GM21717 (cell line): Measurements from ENCODE around the gene FFAR2.
"Not testable (repeated sequence)": the region's sequence is repeated elsewhere in the genome, so short reads cannot be mapped to it uniquely, and the experiment has no call there.

Experiments
- ATAC-seq: cut with Tn5 transposase; IDR thresholded peaks from one replicate; pipeline ENCODE4 v1.9.1; 2021; ENCODE audit warnings: mild to moderate bottlenecking, moderate library complexity; ENCODE audit not compliant: unreplicated experiment

The FFAR2 gene

DNA sequence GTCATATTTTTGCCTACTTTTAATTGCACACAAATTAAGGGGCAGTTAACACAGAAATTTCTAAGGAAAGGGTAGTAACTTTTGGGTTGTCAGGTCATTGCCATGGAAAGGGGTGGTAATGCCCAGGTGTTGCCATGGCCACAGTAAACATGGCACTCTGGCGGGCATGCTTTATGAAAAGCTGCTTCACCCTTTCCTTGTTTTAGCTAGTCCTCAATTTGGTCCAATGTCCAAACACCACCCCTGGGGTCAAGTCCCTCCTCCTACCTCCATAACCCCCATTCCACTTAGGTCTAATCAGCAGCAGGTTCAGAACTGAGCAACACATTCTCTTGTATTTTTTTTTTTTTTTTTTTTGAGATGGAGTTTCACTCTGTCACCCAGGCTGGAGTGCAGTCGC is 6.6 kb downstream of the FFAR2 start:
- ATAC-seq: no peak

- no peak for ATAC-seq
Observed at GRCh38 chr19:35455616-35456201, 7.7 kb downstream of the FFAR2 start.

DNA sequence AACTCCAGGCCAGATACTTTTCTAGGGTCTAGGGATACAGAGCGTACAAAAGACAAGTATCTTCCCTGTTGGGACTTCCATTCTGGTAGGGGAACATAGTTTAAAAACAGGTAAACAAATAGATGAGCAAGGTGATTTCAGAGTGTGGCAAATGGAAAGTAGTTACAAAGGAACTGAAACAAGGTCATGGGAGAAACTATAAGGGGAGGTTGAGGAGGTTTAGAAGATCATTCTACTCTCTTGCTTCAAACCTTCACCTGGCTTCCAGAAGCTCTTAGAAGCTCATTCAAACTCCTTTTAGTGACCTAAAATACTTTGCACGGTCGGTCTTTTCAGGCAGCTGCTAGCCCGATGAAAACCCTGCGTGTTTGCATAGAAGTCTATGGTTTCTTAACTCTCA is 9.1 kb downstream of the FFAR2 start:
- no peak for ATAC-seq

GRCh38 chr19:35458192-35458591 is 10.1 kb downstream of the FFAR2 start:
- ATAC-seq: no peak

DNA sequence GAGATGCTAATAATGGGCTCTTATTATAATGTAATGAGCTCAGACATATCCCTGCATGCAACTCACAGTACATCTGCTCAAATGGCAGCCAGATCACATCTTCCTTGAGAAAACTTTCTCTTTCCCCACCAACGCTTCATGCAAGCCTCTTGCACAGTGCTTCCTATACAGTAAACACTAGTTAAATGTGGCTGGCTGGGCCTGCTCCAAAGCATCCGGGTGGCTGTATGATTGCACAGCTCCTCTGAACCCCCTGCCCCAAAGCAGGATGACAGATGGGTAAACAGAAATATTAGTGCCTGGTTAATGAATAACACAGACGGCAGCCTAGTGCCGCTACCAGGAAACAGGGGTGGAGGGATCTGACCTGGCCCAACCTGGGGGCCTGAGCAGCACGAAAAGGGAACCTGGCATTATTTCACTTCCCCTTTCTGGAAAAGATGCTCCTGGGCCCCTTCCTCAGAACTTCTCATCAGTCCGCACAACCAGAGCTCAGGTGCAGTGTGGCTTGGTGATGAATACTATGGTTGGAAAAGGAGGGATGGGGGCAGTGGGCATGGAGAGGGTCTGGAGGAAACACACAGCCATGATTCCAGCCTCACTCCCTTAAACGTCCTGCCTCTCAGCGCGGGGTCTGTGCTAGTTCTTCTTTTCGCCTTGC is 10.8 kb downstream of the FFAR2 start:
- ATAC-seq: peak; percentile 41

DNA sequence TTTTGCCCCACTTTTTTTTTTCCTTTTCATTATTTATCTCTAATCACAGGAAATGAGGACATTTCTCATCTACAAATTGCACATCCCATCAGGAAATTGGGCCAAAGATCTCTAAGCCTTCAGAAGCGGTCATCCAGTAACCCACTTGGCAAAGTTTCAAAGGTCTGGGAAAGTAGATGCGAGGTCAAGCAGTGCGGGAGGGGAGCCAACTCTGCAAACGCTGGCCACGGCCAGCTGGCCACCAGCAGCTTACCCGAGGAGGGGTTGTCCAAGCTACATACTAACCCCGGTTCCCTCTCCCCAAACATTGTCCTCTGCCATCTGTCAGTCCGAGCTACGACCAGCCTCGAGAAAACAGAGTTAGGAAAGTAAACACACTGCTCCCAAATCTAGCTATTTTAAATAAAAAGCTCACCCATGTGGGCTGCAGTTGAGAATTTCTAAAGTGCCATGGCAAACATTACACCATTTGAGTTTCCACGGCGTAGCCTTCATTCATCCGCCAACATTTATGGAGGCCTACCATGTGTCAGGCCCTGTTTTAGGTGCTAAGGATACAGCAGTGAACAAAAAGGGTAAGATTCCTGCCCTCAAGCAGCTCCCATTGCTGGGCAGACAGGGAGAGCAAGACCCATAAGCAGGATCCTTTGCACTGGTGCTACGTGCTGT is 11.5 kb downstream of the FFAR2 start:
- no peak for ATAC-seq

DNA sequence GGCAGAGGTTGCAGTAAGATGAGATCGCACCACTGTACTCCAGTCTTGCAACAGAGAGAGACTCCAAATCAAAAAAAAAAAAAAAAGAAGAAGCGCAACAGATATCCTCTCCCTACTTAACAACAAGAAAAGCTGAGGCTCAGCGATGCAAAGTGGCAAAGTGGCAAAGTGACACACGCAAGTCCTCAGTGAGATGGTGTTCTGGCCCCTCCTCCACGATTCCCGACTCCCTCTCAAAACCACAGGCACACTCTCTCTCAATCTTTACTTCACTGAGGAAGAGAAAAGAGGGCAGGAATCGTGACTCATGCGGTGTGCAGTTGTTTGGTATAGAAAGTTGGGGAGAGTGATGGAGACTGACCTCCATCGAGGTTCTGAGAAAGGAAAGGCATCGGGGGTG is 12.6 kb downstream of the FFAR2 start:
- ATAC-seq: no peak

- ATAC-seq: no peak
Observed at GRCh38 chr19:35461060-35461459, 13.0 kb downstream of the FFAR2 start.

DNA sequence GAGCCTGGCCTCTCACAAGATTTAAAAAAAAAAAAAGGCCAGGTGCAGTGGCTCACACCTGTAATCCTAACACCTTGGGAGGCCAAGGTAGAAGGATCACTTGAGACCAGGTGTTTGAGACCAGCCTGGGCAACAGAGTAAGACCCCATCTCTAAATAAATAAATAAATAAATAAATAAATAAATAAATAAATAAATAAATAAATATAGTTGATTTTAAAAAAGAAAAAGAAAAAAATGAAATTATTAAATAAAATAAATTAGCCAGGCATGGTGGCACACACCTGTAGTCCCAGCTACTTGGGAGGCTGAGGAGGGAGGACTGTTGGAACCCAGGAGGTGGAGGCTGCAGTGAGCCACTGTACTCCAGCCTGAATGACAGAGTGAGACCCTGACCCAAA is 13.7 kb downstream of the FFAR2 start:
- not testable (repeated sequence) for ATAC-seq

- ATAC-seq: peak; percentile 46
Observed at GRCh38 chr19:35462476-35462953, 14.5 kb downstream of the FFAR2 start.

GRCh38 chr19:35462956-35463355 is 14.9 kb downstream of the FFAR2 start:
- ATAC-seq: not testable (repeated sequence)

DNA sequence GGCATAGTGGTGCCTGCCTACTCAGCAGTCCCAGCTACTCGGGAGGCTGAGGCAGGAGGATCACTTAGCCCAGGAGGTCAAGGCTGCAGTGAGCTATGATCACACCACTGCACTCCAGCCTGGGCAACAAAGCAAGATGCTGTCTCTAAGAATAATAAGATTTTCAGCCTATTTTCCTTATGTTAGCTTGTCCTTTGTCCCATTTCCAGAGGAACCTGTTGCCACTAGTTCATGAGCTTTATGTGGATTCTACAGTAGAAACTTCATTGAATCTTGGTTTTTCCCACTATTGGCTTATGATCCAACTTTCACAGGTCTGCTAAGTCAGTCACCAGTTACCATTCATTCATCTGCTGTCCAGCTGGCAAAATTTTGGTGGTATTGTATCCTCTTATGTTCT is 18.2 kb downstream of the FFAR2 start:
- no peak for ATAC-seq

DNA sequence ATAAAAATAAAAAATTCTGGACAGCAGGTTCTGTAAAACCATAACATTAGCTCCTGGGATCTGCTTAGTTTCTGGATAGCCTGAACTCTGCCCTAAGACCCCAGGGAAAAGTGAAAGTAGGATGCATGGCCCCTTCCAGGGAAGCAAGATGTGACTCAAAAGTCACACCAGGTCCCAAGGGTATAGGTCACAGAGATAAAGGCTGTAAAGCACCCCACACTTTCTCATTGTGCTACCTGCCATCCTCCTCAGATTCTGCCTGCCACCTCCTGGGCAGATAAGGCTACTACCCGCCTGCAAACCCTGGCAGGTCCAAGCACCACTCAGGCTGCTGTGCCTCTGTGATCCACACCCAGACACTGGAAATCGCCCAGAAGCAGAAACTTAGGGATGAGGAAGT is 20.6 kb downstream of the FFAR2 start:
- ATAC-seq: no peak

DNA sequence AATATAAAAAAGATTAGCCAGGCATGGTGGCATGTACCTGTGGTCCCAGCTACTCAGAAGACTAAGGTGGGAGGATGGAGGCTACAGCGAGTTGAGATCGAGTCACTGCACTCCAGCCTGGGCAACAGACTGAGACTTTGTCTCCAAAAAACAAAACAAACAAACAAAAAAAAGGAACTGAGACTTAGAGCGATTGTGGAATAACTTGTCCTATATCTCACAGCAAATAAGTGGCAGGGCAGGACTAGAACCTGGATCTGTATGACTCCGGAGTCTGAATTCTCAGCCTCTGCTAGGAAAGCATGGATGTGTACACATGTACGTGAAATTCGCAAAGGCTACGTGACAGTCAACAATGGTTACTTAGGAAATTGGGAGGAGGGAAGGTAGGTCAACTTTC is 22.1 kb downstream of the FFAR2 start:
- ATAC-seq: no peak

GRCh38 chr19:35471075-35471474 is 23.0 kb downstream of the FFAR2 start:
- ATAC-seq: not testable (repeated sequence)

- ATAC-seq: no peak
Observed at GRCh38 chr19:35471946-35472345, 23.9 kb downstream of the FFAR2 start.

- no peak for ATAC-seq
Observed at GRCh38 chr19:35474104-35474503, 26.0 kb downstream of the FFAR2 start.

DNA sequence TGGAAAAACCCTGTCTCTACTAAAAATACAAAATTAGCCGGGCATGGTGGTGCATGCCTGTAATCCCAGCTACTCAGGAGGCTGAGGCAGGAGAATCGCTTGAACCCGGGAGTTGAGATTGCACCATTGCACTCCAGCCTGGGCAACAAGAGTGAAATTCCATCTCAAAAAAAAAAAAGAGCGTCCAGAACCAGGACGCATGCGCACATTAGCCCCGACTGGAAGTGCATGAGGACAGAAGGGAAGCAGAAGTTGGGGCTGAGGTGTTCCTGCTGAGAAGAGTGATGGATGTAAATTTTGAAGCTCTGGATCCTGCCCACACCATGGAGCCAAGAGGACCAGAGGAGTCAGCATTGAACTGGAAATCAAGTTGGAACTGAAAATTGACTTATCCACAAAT is 26.5 kb downstream of the FFAR2 start:
- not testable (repeated sequence) for ATAC-seq

GRCh38 chr19:35476149-35476548 is 28.1 kb downstream of the FFAR2 start:
- no peak for ATAC-seq

DNA sequence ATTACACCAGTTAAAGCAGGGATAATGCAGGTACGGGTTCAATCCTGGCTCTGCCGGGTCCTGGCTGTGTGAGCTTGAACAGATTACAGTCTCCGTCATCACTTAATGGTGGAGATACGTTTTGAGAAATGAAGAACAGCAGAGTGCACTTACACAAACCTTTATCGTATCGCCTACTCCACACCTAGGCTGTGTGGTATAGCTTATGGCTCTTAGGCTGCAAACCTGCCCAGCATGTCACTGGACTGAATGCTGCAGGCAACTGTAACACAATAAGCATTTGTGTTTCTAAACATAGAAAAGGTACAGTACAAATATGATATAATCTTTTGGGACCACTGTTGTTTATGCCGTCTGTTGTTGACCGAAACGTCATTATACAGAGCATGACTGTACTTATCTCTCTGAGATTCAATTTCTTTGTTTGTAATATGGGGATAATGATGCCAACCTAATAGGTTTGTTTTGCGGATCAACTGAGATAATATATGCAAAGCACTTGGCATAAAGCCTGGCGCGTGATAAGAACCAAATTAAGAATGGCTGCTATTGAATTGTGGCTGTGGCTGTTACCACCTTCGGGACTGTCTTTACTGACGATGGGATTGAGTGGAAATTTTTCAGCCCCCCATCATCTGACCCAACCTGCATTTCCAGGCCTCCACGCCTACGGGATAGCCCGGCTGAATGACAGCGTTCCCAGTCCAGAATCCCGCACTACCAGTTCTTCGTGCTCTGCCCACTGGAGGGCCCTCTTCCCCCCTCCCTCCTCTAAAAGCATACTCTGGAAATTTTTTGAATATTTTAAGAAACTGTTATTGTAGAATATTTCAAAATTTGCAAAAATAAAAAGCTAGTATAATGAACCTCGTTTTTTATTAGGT is 31.0 kb downstream of the FFAR2 start:
- no peak for ATAC-seq

DNA sequence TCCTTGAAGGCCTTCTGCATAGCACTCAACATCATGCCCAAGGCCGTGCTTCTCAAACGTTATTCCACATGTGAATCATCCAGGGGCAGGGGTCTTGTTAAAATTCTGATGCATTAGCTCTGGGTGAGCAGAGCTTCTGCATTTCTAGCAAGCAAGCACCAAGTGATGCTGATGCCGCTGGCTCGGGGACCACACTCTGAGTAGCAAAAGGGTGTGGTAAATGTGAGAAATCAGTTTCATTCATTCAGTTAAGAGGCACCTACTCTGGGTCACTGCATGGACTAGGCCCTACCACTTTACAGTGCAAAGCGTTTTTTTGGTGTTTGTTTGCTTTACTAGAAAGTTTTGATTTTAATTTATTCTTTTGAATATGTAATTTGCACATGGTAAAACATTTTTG is 35.0 kb downstream of the FFAR2 start:
- no peak for ATAC-seq
